GM08714 (cell line): ENCODE data around the gene ZNF287.
"Not testable (repeated sequence)": the region's sequence is repeated elsewhere in the genome, so short reads cannot be mapped to it uniquely, and the experiment has no call there.

Source experiments
- H3K4me3 ChIP-seq: fragments of 200-500 bp; sonication (Bioruptor generic); 2 replicates; pipeline ENCODE4 v1.5.1; 2014; ENCODE audit warnings: mild to moderate bottlenecking, low read length, inconsistent platforms
- ZNF274 ChIP-seq: IDR thresholded peaks from 2 replicates; pipeline ENCODE4 v1.6.1; 2012; ENCODE audit warnings: mild to moderate bottlenecking, low read depth, low read length

Gene ZNF287

DNA sequence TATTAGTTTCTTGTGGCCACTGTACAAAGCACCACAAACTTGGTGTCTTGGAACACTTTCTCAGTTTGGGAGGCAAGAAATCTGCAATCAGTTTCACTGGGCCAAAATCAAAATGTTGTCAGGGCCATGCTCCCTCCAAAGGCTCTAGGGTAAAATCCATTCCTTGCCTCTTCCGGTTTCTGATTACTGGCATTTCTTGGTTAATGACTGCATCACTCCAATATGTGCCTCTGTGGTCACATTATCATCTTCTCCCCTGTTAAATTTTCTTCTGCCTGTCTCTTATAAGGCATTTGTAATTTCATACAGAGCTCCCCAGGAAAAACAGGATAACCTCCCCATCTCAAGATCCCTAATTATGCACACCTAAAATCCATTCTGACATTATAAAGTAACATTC lies 34.8 kb downstream of the ZNF287 start:
- no peak overlapping the region for H3K4me3 ChIP-seq
- TF ChIP-seq ZNF274 = no peak

DNA sequence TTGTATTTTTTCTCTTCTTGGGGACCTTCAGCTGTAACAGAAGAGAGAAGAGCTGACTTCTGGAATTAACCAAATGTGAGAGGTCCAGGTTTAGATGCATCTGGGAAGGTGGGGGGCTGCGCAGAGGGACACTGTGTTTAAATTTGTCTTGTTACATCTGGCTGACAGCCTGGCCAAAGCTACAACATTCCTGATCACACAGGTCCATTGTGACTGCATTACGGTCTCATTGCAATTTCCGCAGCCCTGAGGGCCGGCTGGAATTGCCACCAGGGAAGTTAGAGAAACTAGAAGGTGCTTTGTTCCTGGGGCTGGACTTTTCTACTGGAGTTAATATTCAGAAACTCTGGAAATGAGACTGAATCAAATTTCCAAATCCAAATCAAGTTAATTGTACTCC lies 39.1 kb downstream of the ZNF287 start:
- no peak overlapping the region for H3K4me3 ChIP-seq
- TF ChIP-seq ZNF274 = no peak

- H3K4me3 ChIP-seq = no peak overlapping the region
- no peak for TF ChIP-seq ZNF274
Measured at GRCh38 chr17:16527298-16527697, 41.7 kb downstream of the ZNF287 start.

DNA sequence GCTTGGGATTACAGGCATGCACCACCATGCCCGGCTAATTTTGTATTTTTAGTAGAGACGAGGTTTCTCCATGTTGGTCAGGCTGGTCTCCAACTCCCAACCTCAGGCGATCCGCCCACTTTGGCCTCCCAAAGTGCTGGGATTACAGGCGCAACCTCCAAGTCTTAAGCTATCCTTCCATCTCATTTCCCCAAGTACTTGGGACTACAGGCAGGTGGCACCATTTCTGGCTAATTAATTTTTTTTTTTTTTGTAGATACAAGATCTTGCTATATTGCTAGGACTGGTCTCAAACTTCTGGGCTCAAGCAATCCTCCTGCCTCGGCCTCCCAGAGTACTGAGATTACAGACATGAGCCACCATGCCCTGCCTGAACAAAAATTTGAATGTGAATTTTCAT lies 43.4 kb downstream of the ZNF287 start:
- H3K4me3 ChIP-seq = not testable (repeated sequence)

GRCh38 chr17:16521070-16521727 lies 47.8 kb downstream of the ZNF287 start:
- TF ChIP-seq ZNF274 = no peak
- no peak overlapping the region for H3K4me3 ChIP-seq

- H3K4me3 ChIP-seq = no peak overlapping the region
- no peak for TF ChIP-seq ZNF274
Measured at GRCh38 chr17:16519021-16519420, 50.0 kb downstream of the ZNF287 start.

DNA sequence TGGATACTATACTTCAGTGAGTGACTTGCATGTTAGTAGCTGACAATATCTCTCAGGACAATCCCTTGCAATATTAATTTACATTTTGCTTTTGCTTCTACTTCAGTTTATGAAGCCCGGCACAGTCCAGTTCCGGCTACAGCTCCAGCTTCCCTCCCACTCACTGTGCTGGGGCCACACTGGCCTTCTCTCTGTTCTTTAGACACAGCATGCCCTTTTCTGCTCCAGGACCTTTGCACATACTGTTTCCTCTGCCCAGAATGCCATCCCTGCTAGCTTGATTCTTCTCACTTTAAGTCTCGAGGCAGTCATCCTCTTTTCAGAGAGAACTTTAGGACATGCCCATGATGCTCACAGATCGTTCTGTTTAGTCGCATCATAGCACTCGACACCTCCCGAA lies 51.5 kb downstream of the ZNF287 start:
- no peak for TF ChIP-seq ZNF274
- no peak overlapping the region for H3K4me3 ChIP-seq

DNA sequence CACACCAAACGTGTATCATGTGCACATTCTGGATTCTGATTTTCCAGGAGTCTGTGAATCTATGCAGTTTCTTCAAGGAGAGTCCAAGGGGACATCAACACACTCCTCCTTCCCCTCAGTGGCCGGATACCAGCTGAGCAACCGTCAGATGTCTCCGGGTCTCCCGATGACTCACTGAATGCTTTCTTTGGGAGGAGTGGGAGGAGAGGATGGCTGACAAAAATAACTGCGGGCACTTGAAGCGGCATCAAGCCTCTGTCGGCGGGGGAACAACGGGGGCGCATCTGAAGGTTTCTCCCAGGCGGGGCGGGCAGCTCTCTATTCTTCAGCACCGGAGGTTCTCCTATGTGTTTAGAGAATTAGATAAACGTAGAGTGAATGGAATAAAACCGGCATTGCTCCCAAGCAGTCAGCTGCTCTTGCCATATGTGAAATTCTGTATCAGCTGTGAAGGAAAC lies 52.4 kb downstream of the ZNF287 start:
- H3K4me3 ChIP-seq = no peak overlapping the region
- TF ChIP-seq ZNF274 = no peak

- no peak for TF ChIP-seq ZNF274
- no peak overlapping the region for H3K4me3 ChIP-seq
Measured at GRCh38 chr17:16515933-16516332, 53.1 kb downstream of the ZNF287 start.

- no peak overlapping the region for H3K4me3 ChIP-seq
- no peak for TF ChIP-seq ZNF274
Measured at GRCh38 chr17:16513873-16514272, 55.1 kb downstream of the ZNF287 start.

DNA sequence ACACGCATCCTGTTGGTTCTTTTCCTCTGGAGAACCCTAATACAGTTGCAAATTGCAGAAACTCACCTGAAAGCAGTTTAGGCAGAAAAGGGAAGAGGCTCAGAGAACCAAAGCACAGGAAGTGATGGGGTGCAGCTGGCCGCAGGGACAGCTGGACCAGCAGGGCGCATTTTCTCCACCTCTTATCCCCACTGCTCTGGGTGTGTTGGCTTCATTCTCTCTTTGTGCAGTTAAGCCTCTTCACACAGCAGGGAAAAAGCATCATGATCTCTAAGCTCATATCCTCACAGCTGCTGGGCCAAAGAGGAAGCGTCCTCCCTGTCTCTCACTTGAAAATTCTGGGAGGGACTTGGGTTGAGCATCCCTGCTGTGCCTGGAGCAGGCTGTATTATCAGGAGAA lies 57.0 kb downstream of the ZNF287 start:
- TF ChIP-seq ZNF274 = no peak
- H3K4me3 ChIP-seq = no peak overlapping the region

- no peak for TF ChIP-seq ZNF274
Measured at GRCh38 chr17:16511593-16511992, 57.4 kb downstream of the ZNF287 start.

DNA sequence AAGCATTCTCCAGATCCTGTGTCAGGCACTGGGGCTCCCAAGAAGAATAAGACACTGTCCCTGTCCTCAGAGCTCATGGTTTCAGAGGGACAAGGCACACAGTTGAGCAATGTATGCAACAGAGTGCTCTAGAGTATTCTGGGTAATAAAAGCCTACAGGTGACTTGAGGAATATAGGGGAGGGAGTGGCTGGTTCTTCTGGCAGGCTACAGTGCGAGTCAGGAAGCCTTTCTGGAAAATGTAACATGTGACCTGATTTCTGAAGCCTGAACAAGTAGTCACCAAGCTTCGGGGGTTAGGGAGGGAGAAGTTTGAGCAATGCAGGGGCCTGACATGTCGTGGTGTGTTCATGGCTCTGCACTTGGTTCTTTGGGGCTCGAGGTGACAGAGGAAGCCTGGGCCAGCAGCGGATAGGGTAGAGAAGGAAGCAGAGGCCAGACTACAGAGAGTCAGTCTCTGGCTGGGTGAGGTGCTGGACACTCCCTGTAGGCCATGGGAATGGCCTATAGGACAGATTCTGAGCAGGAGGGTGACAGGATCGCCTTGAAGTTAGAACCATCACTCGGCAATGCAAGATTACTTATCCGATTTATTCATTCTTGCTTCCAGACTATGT lies 61.0 kb downstream of the ZNF287 start:
- H3K4me3 ChIP-seq = no peak overlapping the region
- TF ChIP-seq ZNF274 = no peak

More at GRCh38 chr17:16511593-16511992, 57.4 kb downstream of the ZNF287 start:
- H3K4me3 ChIP-seq = no peak overlapping the region

DNA sequence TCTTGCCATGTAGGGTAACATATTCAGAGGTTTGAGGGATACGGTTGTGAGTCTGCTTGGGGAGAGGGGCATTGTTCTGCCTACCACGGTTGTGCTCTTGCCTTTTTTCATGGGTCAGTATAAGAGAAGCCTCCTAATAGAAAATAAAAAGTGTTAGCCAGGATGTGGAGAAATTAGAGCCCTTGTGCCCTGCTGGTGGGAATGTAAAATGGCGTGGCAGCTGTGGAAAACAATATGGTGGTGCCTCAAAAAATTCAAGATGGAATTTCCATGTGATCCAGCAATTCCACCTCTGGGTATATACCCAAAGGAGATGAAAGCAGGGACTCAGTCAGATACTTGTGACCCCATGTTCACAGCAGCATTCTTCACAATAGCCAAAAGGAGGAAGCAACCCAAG lies 62.8 kb downstream of the ZNF287 start:
- no peak for TF ChIP-seq ZNF274
- H3K4me3 ChIP-seq = no peak overlapping the region

- TF ChIP-seq ZNF274 = no peak
- H3K4me3 ChIP-seq = no peak overlapping the region
Measured at GRCh38 chr17:16504984-16505383, 64.0 kb downstream of the ZNF287 start.
